ENCODE data around the gene NFKBIB. TPM values are rescaled to one million over a fixed set of nuclear protein-coding genes. Genes with fewer than 3 reads are reported as not detected.

The NFKBIB gene
- total RNA-seq, 1 experiment from 2014 or later, result 45.4 TPM

DNA sequence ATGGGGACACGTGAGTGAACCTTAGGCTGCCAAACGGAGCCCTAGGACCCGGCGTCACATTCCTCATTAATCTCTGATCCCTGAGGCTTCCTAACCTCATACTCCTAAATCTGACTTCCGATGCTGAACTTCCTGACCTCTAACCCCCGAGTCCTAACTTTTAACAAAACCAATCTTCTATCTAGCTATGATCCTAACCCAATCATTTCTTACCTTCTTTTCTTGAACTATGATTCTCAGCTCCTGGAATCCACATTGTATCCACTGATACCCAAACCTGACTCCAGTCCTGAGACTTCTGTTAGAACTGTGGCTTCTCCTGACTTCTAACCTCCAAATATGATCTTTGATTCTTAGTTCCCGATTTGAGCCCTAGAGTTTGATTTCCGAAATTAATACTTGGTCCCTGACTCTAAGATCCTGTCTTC lies 447 bp downstream of the NFKBIB start:
- ChIA-PET CTCF (interaction anchor here (0.6 to 1.4 kb wide), 6 partner anchors 12 to 497 kb away, joined by 3 to 11 read pairs (median 3); partner anchors contain the start of genes MRPS12 and SARS2), POLR2A (interaction anchor here (0.8 to 2.7 kb wide), 25 partner anchors 8 to 536 kb away, joined by 3 to 40 read pairs (median 5); partner anchors contain the start of genes CCER2, ECH1, EIF3K and FAM98C)
- Mint-ChIP-seq H3K27ac (ENCODE audit: low read depth, unreplicated experiment) (peak overlapping the region; percentile 98), H3K9me3 (ENCODE audit: unreplicated experiment) (no peaks in the 10 kb centered on the region), H3K27me3 (ENCODE audit: insufficient read depth, unreplicated experiment) (no peaks in the 10 kb centered on the region), H3K4me3 (ENCODE audit: unreplicated experiment) (peak overlapping the region; percentile 88), H3K36me3 (ENCODE audit: insufficient read depth, unreplicated experiment) (no peaks in the 10 kb centered on the region), H3K4me1 (ENCODE audit: insufficient read depth, unreplicated experiment) (peaks cover 27% of the 10 kb centered on the region)
- intact Hi-C loops (cut with micrococcal nuclease), result no loop called here
- TF ChIP-seq, protein P1, sequence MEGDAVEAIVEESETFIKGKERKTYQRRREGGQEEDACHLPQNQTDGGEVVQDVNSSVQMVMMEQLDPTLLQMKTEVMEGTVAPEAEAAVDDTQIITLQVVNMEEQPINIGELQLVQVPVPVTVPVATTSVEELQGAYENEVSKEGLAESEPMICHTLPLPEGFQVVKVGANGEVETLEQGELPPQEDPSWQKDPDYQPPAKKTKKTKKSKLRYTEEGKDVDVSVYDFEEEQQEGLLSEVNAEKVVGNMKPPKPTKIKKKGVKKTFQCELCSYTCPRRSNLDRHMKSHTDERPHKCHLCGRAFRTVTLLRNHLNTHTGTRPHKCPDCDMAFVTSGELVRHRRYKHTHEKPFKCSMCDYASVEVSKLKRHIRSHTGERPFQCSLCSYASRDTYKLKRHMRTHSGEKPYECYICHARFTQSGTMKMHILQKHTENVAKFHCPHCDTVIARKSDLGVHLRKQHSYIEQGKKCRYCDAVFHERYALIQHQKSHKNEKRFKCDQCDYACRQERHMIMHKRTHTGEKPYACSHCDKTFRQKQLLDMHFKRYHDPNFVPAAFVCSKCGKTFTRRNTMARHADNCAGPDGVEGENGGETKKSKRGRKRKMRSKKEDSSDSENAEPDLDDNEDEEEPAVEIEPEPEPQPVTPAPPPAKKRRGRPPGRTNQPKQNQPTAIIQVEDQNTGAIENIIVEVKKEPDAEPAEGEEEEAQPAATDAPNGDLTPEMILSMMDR (IDR thresholded peaks at IDR 0.05; ENCODE audit: unreplicated experiment), result no peak
- BruUV-seq (replicated peaks), result TSS peak; percentile 73
- DNase-seq (ENCODE audit: unreplicated experiment), result no peak

GRCh38 chr19:38900743-38901190 lies 998 bp downstream of the NFKBIB start:
- H3K9me3 Mint-ChIP-seq (ENCODE audit: unreplicated experiment), result no peaks in the 10 kb centered on the region
- peaks cover 27% of the 10 kb centered on the region for H3K4me1 Mint-ChIP-seq (ENCODE audit: insufficient read depth, unreplicated experiment)
- TF ChIP-seq, protein P1 (IDR thresholded peaks at IDR 0.05; ENCODE audit: unreplicated experiment), result no peak
- BruUV-seq (replicated peaks), result no TSS peak
- intact Hi-C loops (cut with micrococcal nuclease), result loop anchor here (1.0 kb wide), 1 partner anchor 30 kb away; the partner anchor contains the start of genes MRPS12 and SARS2
- peak overlapping the region; percentile 98 for H3K27ac Mint-ChIP-seq (ENCODE audit: low read depth, unreplicated experiment)
- POLR2A ChIA-PET, result interaction anchor here (0.7 to 2.7 kb wide), 23 partner anchors 8 to 717 kb away, joined by 3 to 40 read pairs (median 5); partner anchors contain the start of genes EIF3K, FAM98C, MRPS12 and RPS16
- H3K36me3 Mint-ChIP-seq (ENCODE audit: insufficient read depth, unreplicated experiment), result no peaks in the 10 kb centered on the region
- CTCF ChIA-PET, result interaction anchor here (0.6 to 1.4 kb wide), 8 partner anchors 13 to 497 kb away, joined by 3 to 11 read pairs (median 3); partner anchors contain the start of genes MRPS12 and SARS2
- H3K27me3 Mint-ChIP-seq (ENCODE audit: insufficient read depth, unreplicated experiment), result no peaks in the 10 kb centered on the region
- peak overlapping the region; percentile 88 for H3K4me3 Mint-ChIP-seq (ENCODE audit: unreplicated experiment)
- no peak for DNase-seq (ENCODE audit: unreplicated experiment)

DNA sequence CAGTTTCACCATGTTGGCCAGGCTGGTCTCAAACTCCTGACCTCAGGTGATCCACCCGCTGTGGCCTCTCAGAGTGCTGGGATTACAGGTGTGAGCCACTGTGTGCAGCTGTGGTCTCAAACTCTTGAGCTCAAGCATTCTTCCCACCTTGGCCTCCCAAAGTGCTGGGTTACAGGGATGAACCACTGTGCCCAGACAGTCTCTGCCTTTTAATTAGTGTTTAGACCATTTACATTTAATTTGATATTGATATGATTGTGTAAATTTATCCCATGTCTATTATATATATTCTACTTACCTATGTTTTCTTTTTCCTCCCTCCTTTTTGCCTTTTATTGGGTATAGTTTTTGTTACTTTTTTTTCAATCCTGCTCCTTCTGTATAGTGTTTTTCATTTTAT lies 1.9 kb downstream of the NFKBIB start:
- no TSS peak for BruUV-seq (replicated peaks)
- H3K4me1 Mint-ChIP-seq (ENCODE audit: insufficient read depth, unreplicated experiment), result peaks cover 27% of the 10 kb centered on the region
- no peak overlapping the region for H3K4me3 Mint-ChIP-seq (ENCODE audit: unreplicated experiment)
- intact Hi-C loops (cut with micrococcal nuclease), result loop anchor here (1.0 kb wide), 1 partner anchor 29 kb away; the partner anchor contains the start of genes MRPS12 and SARS2
- no peak overlapping the region for H3K27ac Mint-ChIP-seq (ENCODE audit: low read depth, unreplicated experiment)
- no peak for DNase-seq (ENCODE audit: unreplicated experiment)
- H3K9me3 Mint-ChIP-seq (ENCODE audit: unreplicated experiment), result no peaks in the 10 kb centered on the region
- peaks cover 9% of the 10 kb centered on the region for H3K36me3 Mint-ChIP-seq (ENCODE audit: insufficient read depth, unreplicated experiment)
- H3K27me3 Mint-ChIP-seq (ENCODE audit: insufficient read depth, unreplicated experiment), result no peaks in the 10 kb centered on the region
- TF ChIP-seq, protein P1 (IDR thresholded peaks at IDR 0.05; ENCODE audit: unreplicated experiment), result no peak
- ChIA-PET POLR2A (interaction anchor here (2.2 to 2.7 kb wide), 3 partner anchors 29 to 64 kb away, joined by 10 to 40 read pairs (median 35); partner anchors contain the start of genes MRPS12 and SARS2), CTCF (interaction anchor here (0.7 to 1.3 kb wide), 3 partner anchors 14 to 68 kb away, joined by 3 read pairs; no protein-coding TSS in a partner anchor)

Data from MCF 10A (cell line).